CD4-positive, alpha-beta T cell treated with Interleukin-10 for 1 hour (primary cell): ENCODE results near the gene YPEL5.
"Not testable (repeated sequence)": the region's sequence is repeated elsewhere in the genome, so short reads cannot be mapped to it uniquely, and the experiment has no call there.

Experiments
- DNase-seq: peaks from one replicate; pipeline ENCODE4 v3.0.0-alpha.2; 2020

YPEL5 gene

GRCh38 chr2:30146337-30147195 lies at the start of gene YPEL5:
YPEL5 (plus strand) TSS chr2:30147007; CDS start chr2:30156652, 9,645 bp downstream.
- DNase-seq: peak; percentile 100

- no peak for DNase-seq
Measured at GRCh38 chr2:30098266-30099005, 48.4 kb upstream of the YPEL5 start.

GRCh38 chr2:30099366-30099765 lies 47.4 kb upstream of the YPEL5 start:
- DNase-seq: not testable (repeated sequence)

- DNase-seq: not testable (repeated sequence)
Measured at GRCh38 chr2:30100691-30101090, 46.1 kb upstream of the YPEL5 start.

GRCh38 chr2:30104307-30104706 lies 42.5 kb upstream of the YPEL5 start:
- DNase-seq: no peak

- DNase-seq: no peak
Measured at GRCh38 chr2:30105556-30105955, 41.3 kb upstream of the YPEL5 start.

- no peak for DNase-seq
Measured at GRCh38 chr2:30106543-30106942, 40.3 kb upstream of the YPEL5 start.

GRCh38 chr2:30108192-30108591 lies 38.6 kb upstream of the YPEL5 start:
- no peak for DNase-seq

- DNase-seq: no peak
Measured at GRCh38 chr2:30108851-30109250, 38.0 kb upstream of the YPEL5 start.

- no peak for DNase-seq
Measured at GRCh38 chr2:30109856-30110255, 37.0 kb upstream of the YPEL5 start.

GRCh38 chr2:30110773-30111172 lies 36.0 kb upstream of the YPEL5 start:
- no peak for DNase-seq

- DNase-seq: not testable (repeated sequence)
Measured at GRCh38 chr2:30111186-30111585, 35.6 kb upstream of the YPEL5 start.

GRCh38 chr2:30112561-30112960 lies 34.2 kb upstream of the YPEL5 start:
- no peak for DNase-seq

GRCh38 chr2:30113617-30114293 lies 33.1 kb upstream of the YPEL5 start:
- DNase-seq: no peak

- peak; percentile 66 for DNase-seq
Measured at GRCh38 chr2:30115141-30115980, 31.4 kb upstream of the YPEL5 start.

- no peak for DNase-seq
Measured at GRCh38 chr2:30115981-30116285, 30.9 kb upstream of the YPEL5 start.

GRCh38 chr2:30122362-30122761 lies 24.4 kb upstream of the YPEL5 start:
- no peak for DNase-seq

- DNase-seq: no peak
Measured at GRCh38 chr2:30127016-30127893, 19.6 kb upstream of the YPEL5 start.

- no peak for DNase-seq
Measured at GRCh38 chr2:30134582-30134981, 12.2 kb upstream of the YPEL5 start.

GRCh38 chr2:30135541-30135940 lies 11.3 kb upstream of the YPEL5 start:
- DNase-seq: no peak

- DNase-seq: no peak
Measured at GRCh38 chr2:30136764-30137444, 9.9 kb upstream of the YPEL5 start.
